ENCODE data around the gene PEAR1.

The PEAR1 gene

GRCh38 chr1:156860113-156860627, 33.3 kb upstream of the PEAR1 start:
- peak in 1 of 2 donors; percentile 30 for DNase-seq (ENCODE audit: extremely low read depth in 1 of 2, low read depth in 1 of 2)

GRCh38 chr1:156860628-156861423, 32.7 kb upstream of the PEAR1 start, which contains the start of gene NTRK1:
NTRK1 (plus strand) TSS chr1:156860865; CDS start chr1:156860935, 70 bp downstream.
- DNase-seq (ENCODE audit: extremely low read depth in 1 of 2, low read depth in 1 of 2), result peak in 1 of 2 donors; percentile 37

DNA sequence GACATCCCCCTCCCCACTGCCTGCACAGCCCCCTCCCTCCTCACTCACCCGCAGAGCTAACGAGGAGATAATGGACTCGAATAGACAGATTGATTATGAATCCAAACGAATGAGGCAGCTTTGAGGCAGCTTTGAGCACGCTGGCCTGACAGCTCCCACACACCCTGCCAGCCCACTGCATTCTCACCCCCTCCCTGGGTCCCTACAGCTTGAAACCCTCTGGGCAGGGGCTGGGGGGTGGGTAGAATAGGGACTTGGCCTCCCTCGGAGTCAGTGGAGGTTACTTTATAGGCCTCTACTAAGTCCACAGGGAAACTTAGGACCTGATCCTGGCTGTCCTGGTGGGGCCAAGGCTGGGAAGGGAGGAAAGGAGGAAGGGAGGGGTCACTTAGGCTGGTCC, 30.9 kb upstream of the PEAR1 start:
- no peak for DNase-seq (ENCODE audit: extremely low read depth in 1 of 2, low read depth in 1 of 2)

DNA sequence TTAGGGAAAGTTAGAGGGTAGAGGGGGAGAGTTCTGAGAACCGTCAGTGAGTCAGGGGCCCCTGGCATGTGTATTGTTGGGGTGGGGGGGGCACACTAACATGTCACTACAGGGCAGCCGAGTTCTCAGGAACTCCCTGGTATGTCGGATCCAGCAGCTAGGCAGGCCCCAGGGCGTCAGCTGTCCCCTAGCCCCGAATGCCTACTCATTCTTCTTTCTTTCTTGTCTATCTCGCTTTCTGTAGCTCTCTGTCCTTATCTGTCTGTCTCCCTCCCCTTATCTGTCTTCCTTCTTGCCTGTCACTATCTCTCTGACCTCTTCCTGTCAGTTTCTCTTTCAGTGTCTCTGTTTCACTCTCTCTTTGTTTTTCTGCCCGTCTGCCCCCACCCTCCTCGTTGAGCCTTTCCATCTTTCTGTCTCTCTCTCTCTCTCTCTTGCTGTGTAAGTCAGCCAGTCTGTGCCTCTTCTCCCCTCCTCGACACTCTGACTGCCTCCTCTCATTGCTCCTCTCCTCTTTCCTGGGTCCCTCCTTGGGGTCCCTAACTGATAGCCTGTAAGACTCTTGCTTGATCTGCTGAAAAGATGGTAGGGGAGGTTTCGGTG, 30.4 kb upstream of the PEAR1 start:
- DNase-seq (ENCODE audit: extremely low read depth in 1 of 2, low read depth in 1 of 2), result peak in 1 of 2 donors; percentile 61

GRCh38 chr1:156863631-156864030, 29.9 kb upstream of the PEAR1 start:
- DNase-seq (ENCODE audit: extremely low read depth in 1 of 2, low read depth in 1 of 2), result no peak

GRCh38 chr1:156864796-156865195, 28.7 kb upstream of the PEAR1 start:
- DNase-seq (ENCODE audit: extremely low read depth in 1 of 2, low read depth in 1 of 2), result no peak

DNA sequence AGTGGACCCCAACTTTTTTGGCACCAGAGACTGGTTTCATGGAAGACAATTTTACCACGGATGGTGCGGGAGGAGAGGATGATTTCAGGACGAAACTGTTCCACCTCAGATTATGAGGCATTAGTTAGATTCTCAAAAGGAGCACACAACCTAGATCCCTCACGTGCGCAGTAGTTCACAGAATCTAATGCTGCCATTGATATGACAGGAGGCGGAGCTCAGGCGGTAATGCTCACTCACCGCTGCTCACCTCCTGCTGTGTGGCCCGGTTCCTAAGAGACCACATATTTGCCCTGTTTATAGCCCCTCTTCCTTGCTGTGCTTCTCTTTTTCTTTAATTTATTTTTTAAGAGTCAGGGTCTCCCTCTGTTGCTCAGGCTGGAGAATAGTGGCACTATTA, 28.3 kb upstream of the PEAR1 start:
- no peak for DNase-seq (ENCODE audit: extremely low read depth in 1 of 2, low read depth in 1 of 2)

DNA sequence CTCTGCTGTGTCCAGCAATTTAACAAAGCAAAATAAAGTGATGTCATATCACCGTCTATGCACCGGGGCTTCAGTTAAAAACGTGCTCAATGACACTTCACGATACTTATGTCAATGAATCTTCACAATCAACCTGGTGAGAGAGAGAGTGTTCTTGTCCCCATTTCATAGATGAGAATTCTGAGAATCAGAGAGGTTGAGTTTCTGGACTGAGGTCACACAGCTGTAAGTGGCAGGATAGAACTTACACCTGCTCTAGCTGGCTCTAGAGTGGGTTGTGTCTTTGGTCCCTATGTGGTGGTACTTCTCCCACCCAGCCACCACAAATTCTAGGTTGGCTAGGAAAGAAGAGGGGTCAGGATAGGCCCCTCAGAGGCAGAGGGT, 27.7 kb upstream of the PEAR1 start:
- no peak for DNase-seq (ENCODE audit: extremely low read depth in 1 of 2, low read depth in 1 of 2)

DNA sequence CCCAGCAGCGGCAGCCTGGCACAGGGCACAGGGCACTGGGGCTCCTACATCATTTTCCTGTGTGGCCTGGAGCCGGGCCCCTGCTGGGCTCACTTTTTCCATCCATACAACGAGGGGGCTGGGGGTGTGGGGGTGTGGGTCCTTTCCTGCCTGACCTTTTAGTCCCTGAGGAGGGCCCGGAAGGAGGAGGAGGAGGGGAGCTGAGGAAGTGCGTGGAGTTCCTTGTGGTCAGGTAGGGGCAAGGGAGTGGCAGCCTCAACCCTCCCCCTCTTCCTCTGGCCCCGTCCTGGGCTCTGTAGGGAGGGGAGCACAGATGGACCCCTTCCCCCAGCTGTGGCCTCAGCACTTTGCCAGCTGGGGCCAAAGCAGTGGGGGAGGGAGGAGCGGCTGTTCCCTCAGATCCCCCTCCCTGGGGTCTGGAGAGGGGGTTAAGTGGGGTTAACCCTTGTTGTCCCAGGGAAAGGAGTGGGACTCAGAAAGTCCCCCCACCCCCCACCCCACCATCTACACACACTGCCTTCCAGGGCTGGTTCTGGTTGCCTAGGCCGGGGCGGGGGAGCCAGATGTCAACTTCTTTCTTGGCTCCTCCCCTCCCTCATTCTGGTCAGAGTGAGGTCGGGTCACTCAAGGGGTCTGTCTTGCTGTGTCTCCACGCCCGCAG, 27.1 kb upstream of the PEAR1 start:
- DNase-seq (ENCODE audit: extremely low read depth in 1 of 2, low read depth in 1 of 2), result no peak

DNA sequence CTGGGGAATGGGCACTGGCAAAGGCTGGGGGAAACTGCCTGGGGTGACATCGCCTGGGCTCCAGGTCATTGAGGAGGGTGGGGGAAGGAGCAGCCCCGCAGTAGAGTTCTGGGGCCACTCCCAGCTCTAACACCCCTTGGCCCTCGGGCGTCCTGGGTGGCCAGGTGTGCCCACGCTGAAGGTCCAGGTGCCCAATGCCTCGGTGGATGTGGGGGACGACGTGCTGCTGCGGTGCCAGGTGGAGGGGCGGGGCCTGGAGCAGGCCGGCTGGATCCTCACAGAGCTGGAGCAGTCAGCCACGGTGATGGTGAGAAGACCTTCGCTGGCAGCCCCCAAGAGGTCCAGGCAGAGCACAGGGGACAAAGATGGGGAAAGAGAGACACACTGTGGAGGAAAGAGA, 25.2 kb upstream of the PEAR1 start:
- DNase-seq (ENCODE audit: extremely low read depth in 1 of 2, low read depth in 1 of 2), result no peak

DNA sequence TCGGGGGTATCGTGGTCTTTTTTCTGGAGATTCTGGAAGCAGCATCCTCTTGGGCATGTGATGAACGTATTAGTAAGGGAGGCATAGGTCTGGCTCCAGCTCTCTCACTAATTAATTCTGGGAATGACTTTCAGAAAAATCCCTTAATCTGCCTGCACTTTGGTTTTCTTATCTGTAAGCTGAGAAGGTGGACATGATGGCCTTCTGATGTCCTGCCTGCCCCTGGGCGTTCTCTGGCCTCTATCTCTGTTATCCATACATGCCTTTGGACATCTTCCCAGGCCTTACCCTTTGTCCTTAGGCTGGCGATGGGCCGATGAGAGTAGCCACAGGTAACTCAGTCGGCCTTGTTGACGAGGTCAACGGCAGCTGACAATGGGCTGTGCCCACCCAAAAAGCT, 24.1 kb upstream of the PEAR1 start:
- no peak for DNase-seq (ENCODE audit: extremely low read depth in 1 of 2, low read depth in 1 of 2)

GRCh38 chr1:156873659-156874058, 19.9 kb upstream of the PEAR1 start:
- no peak for DNase-seq (ENCODE audit: extremely low read depth in 1 of 2, low read depth in 1 of 2)

DNA sequence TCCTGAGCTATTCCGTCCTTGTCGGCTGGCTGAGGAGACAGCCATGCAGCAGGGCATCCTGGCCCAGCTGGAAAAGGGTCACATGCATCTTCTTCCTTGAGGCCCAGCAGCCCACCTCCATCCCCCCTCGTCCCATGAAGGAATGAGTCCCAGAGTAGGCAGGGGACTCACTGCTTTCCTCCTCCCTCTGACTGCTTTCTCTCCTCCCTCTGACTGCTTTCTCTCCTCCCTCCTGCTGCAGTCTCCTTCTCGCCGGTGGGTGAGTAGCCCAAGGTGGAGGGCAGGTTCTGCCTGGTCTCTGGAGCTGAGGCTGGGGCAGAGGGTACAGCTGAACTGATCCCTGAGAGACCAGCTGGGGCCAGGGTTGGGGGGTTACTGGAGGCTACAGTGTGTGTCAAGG, 19.4 kb upstream of the PEAR1 start:
- no peak for DNase-seq (ENCODE audit: extremely low read depth in 1 of 2, low read depth in 1 of 2)

- DNase-seq (ENCODE audit: extremely low read depth in 1 of 2, low read depth in 1 of 2), result no peak
Observed at GRCh38 chr1:156874572-156875340, 18.8 kb upstream of the PEAR1 start.

DNA sequence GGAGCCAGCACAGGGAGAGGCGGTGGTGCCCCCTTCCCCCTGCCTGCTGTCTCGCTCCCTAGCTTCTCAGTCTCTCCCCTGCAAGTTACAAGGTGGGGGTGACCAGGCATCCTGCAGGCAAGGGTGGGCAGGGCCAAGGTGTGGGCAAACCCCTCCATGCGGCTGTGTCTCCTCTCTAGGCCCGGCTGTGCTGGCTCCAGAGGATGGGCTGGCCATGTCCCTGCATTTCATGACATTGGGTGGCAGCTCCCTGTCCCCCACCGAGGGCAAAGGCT, 18.2 kb upstream of the PEAR1 start:
- DNase-seq (ENCODE audit: extremely low read depth in 1 of 2, low read depth in 1 of 2), result no peak

GRCh38 chr1:156876281-156876680, 17.2 kb upstream of the PEAR1 start:
- no peak for DNase-seq (ENCODE audit: extremely low read depth in 1 of 2, low read depth in 1 of 2)

DNA sequence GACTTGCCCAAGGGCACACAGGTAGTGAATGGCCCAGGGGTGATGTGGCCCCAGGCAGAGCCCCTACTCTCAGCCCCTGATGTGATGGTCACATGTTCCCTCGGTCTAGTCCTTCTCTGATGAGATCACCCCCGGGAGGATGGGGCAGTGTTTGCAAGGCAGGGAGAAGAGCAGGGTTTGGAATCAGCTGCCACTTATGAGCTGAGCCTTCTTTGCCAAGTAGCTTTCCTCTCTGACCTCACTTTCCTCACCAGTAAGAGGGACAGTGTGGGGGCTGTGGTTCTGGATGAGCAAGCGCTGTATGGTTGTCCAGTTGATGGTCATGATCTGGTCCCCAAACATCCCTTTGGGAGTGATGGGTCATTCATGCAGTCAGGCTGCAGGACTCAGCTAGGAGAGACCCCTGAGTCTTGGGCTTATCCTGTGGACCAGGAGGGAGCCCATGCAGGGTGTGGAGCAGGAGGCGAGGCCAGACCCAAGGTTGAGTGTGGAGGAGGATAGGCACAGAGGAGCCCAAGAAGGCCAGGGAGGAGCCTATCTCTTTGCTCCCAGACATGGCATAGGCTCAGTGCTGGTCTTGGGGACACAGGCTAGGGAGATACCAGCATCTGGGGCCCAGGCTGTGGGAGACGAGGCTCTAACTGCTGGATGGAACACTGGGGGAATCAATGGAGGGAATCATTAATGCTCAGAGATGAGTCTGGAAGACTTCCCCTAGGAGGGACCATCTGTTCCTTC, 15.9 kb upstream of the PEAR1 start:
- DNase-seq (ENCODE audit: extremely low read depth in 1 of 2, low read depth in 1 of 2), result no peak

GRCh38 chr1:156879876-156880275, 13.6 kb upstream of the PEAR1 start:
- no peak for DNase-seq (ENCODE audit: extremely low read depth in 1 of 2, low read depth in 1 of 2)

DNA sequence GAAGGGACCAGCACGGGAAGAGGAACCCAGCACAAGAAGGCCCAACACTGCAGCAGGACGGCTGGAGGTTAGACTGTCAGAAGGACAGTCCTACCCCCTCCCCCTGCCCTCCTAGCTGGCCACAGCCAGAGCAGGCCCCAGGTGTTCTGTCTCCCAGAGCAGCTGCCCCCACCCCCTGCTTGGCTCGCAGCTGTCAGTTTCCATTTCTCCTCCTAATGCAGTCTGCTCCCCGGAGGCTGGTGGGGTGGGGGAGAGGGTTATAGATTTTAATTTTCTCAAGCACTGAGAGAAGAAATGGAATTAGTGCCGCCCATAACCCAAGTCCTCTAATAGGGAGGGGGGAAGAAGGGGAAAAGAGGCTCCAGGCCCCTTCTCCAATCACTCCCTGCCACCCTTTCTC, 13.0 kb upstream of the PEAR1 start:
- no peak for DNase-seq (ENCODE audit: extremely low read depth in 1 of 2, low read depth in 1 of 2)

GRCh38 chr1:156881101-156881500, 12.4 kb upstream of the PEAR1 start:
- no peak for DNase-seq (ENCODE audit: extremely low read depth in 1 of 2, low read depth in 1 of 2)

GRCh38 chr1:156881663-156882062, 11.9 kb upstream of the PEAR1 start:
- DNase-seq (ENCODE audit: extremely low read depth in 1 of 2, low read depth in 1 of 2), result no peak
